ENCODE data around the gene RPEL1.

Gene RPEL1

GRCh38 chr10:103280506-103280905 lies 34.8 kb downstream of the RPEL1 start:
- DNase-seq = no peak

GRCh38 chr10:103281753-103282152 lies 36.1 kb downstream of the RPEL1 start:
- DNase-seq = no peak

GRCh38 chr10:103282961-103283360 lies 37.3 kb downstream of the RPEL1 start:
- no peak for DNase-seq

GRCh38 chr10:103284170-103284569 lies 38.5 kb downstream of the RPEL1 start:
- DNase-seq = peak in 1 of 2 donors; percentile 19

GRCh38 chr10:103287992-103288391 lies 42.3 kb downstream of the RPEL1 start:
- no peak for DNase-seq

GRCh38 chr10:103291588-103291987 lies 45.9 kb downstream of the RPEL1 start:
- DNase-seq = no peak

GRCh38 chr10:103295374-103296015 lies 49.8 kb downstream of the RPEL1 start:
- DNase-seq = no peak

All from CD4-positive, alpha-beta T cell treated with Interleukin-4 for 1 hour (primary cell).